H1 (cell line): ENCODE measurements around the gene SNAPC2. TPM values are rescaled to one million over a fixed set of nuclear protein-coding genes. Genes with fewer than 3 reads are reported as not detected.

ENCODE experiments used
- ATF3 ChIP-seq: IDR thresholded peaks from 2 replicates; pipeline ENCODE4 v1.6.1; 2011; ENCODE audit warnings: low read depth, mild to moderate bottlenecking, low read length; ENCODE audit not compliant: insufficient read depth
- BACH1 ChIP-seq: IDR thresholded peaks from 2 replicates; pipeline ENCODE4 v1.6.1; 2012; ENCODE audit warnings: low read length, improper control_type of control experiment
- FOSL1 ChIP-seq: IDR thresholded peaks from 2 replicates; pipeline ENCODE4 v1.6.1; 2011; ENCODE audit warnings: mild to moderate bottlenecking, low read depth, low read length, moderate library complexity; ENCODE audit not compliant: insufficient read depth
- KDM5A ChIP-seq: fragments of 200-600 bp; IDR thresholded peaks from 2 replicates; pipeline ENCODE4 v1.7.1; 2012; ENCODE audit warnings: mild to moderate bottlenecking, low read length, inconsistent platforms, mixed read lengths
- MAX ChIP-seq: IDR thresholded peaks from 2 replicates; pipeline ENCODE4 v1.6.1; 2012; ENCODE audit warnings: inconsistent platforms
- NANOG ChIP-seq: IDR thresholded peaks from 2 replicates; pipeline ENCODE4 v1.6.1; 2011; ENCODE audit warnings: low read length, low read depth, mild to moderate bottlenecking, inconsistent platforms; ENCODE audit not compliant: insufficient read depth, poor library complexity, severe bottlenecking
- RBBP5 ChIP-seq: IDR thresholded peaks from 2 replicates; pipeline ENCODE4 v1.7.1; 2012; ENCODE audit warnings: low read depth, mild to moderate bottlenecking, inconsistent platforms, low read length, moderate library complexity, borderline replicate concordance
- SAP30 ChIP-seq: fragments of 300-600 bp; sonication (generic); IDR thresholded peaks from 2 replicates; pipeline ENCODE4 v1.7.1; 2012; ENCODE audit warnings: low read length, moderate library complexity, mild to moderate bottlenecking, inconsistent platforms; ENCODE audit not compliant: insufficient read depth, insufficient replicate concordance
- polyA plus RNA-seq, 7 experiments: library from polyadenylated mRNA; depleted of rRNA in 3 of 7; stranded (reverse) in 5 of 7; unstranded in 2 of 7; fragments of >200 nt in 5 of 7; fragments of 200-250 nt in 2 of 7; gene quantifications; 1 replicate in 5 of 7; 2 replicates in 1 of 7; 4 replicates in 1 of 7; pipeline versions ENCODE4 v1.2.1 to v1.2.3, GENCODE V29; 2011 to 2013; ENCODE audit warnings: missing spikeins in 2 of 7, mixed read lengths in 2 of 7
- total RNA-seq: library from RNA; stranded (reverse); fragmentation: NEBNext Ultra II Directional; extraction: Animal tissue kit (Norgen Biotek cat#: 25700); gene quantifications from 2 replicates; pipeline ENCODE4 v1.2.1, GENCODE V29; 2021
- TF ChIP-seq, protein P1 (sequence below): IDR thresholded peaks from 2 replicates; pipeline ENCODE4 v1.6.1; 2012; ENCODE audit warnings: inconsistent platforms

Gene SNAPC2
- total and polyA plus RNA-seq, 2 of the 8 experiments (the other 6 are each of a cell fraction or from before 2014, with no cell fraction given), result 18.2 to 20.3 TPM

DNA sequence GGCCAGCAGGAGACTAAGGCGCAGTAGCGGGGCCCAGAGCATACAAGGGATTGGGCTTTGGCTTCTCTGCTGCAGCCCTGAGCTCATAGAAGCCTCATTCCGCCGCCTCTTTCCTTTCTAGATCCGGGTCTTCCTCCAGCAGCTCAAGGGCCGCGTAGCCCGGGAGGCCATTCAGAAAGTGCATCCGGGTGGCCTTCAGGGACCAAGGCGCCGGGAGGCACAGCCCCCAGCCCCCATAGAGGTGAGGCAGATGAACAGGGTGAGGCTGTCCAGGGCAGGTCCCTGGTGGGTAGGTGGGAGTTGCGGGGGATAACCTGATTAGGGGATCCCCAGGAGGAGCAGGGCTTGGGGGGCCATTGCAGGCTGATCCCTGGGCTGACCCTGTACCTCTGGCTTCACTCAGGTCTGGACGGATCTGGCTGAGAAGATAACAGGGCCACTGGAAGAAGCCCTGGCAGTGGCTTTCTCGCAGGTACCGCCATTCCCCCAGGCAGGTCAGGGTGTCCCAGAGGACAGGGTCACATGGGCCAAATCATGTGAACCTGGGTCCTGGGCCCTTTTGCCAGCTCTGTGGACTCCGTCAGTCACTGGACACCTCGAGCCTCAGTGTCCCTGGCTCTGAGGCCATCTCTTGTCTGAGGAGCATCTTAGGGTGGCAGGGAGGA is 1.3 kb downstream of the SNAPC2 start (continued):
- TF ChIP-seq ATF3 (no peak), MAX (no peak), FOSL1 (no peak), RBBP5 (no peak), BACH1 (no peak), SAP30 (no peak), NANOG (no peak), KDM5A (no peak)
- TF ChIP-seq, protein P1, sequence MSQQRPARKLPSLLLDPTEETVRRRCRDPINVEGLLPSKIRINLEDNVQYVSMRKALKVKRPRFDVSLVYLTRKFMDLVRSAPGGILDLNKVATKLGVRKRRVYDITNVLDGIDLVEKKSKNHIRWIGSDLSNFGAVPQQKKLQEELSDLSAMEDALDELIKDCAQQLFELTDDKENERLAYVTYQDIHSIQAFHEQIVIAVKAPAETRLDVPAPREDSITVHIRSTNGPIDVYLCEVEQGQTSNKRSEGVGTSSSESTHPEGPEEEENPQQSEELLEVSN, result no peak
